Stomach (tissue), 9 donors: ENCODE results near the gene DICER1. TPM values are rescaled to one million over a fixed set of nuclear protein-coding genes. Genes with fewer than 3 reads are reported as not detected.

Source experiments
- DNase-seq, 2 donors: peaks; one replicate each; pipeline versions ENCODE4 v3.0.0 to v3.0.0-alpha.2; 2013 to 2019
- H3K27ac ChIP-seq, 5 donors: fragments of 200-600 bp in 4 of 5; sonication (generic) in 4 of 5; one replicate each; pipeline ENCODE4 v1.5.1; 2013 to 2019; ENCODE audit warnings: mild to moderate bottlenecking in 1 of 5, moderate library complexity in 1 of 5
- H3K27me3 ChIP-seq, 3 donors: fragments of 200-600 bp; sonication (generic); one replicate each; pipeline ENCODE4 v1.5.1; 2017 to 2019; ENCODE audit warnings: mixed run types in 1 of 3
- H3K36me3 ChIP-seq, 4 donors: fragments of 200-600 bp; sonication (generic); 1 replicate in 3 of 4; 2 replicates in 1 of 4; pipeline ENCODE4 v1.5.1; 2016 to 2019
- H3K4me1 ChIP-seq, 4 donors: fragments of 200-600 bp; sonication (generic); one replicate each; pipeline ENCODE4 v1.5.1; 2016 to 2019
- H3K4me3 ChIP-seq, 4 donors: fragments of 200-600 bp; sonication (generic) in 3 of 4; one replicate each; pipeline ENCODE4 v1.5.1; 2016 to 2019; ENCODE audit warnings: mild to moderate bottlenecking in 1 of 4
- H3K9me3 ChIP-seq, 4 donors: fragments of 200-600 bp; sonication (generic); one replicate each; pipeline ENCODE4 v1.5.1; 2016 to 2019
- CTCF ChIP-seq, 7 experiments: fragments of 450-650 bp in 4 of 7; fragments of 200-600 bp in 3 of 7; sonication (generic) in 3 of 7; IDR thresholded peaks; one replicate each; pipeline ENCODE4 v1.5.1; 2016 to 2019; ENCODE audit warnings: antibody characterized with exemption in 7 of 7, control low read depth in 2 of 7, mild to moderate bottlenecking in 1 of 7
- EP300 ChIP-seq: sonication (generic); formaldehyde crosslinking; IDR thresholded peaks from one replicate; pipeline ENCODE4 v1.6.1; 2017; ENCODE audit warnings: antibody characterized with exemption
- POLR2A ChIP-seq, 4 donors: fragments of 450-650 bp; IDR thresholded peaks; one replicate each; pipeline ENCODE4 v1.6.1; 2016; ENCODE audit warnings: antibody characterized with exemption in 4 of 4, control low read depth in 2 of 4, mild to moderate bottlenecking in 1 of 4, moderate library complexity in 1 of 4
- POLR2AphosphoS5 ChIP-seq, 3 donors: sonication (generic); formaldehyde crosslinking; IDR thresholded peaks; one replicate each; pipeline ENCODE4 v1.6.1; 2016; ENCODE audit warnings: antibody characterized with exemption in 3 of 3
- WGBS, 5 donors: extraction: QIAGEN DNeasy Blood & Tissue Kit in 3 of 5; methylation state at CpG; one replicate each; pipeline versions ENCODE4 v1.1.5 to v1.1.7; 2013 to 2018; 5-methylcytosine and 5-hydroxymethylcytosine counted together
- intact Hi-C: fragments of 100-400 bp; cut with DNase I; formaldehyde crosslinking; loops from one replicate; pipeline ENCODE4 v1.15.1; 2023; ENCODE audit warnings: low total_unique reads
- polyA plus RNA-seq, 3 donors: library from polyadenylated mRNA; stranded (reverse); fragments of 200-250 nt; gene quantifications; one replicate each; pipeline ENCODE4 v1.2.3, GENCODE V29; 2013
- total RNA-seq, 5 donors: library from RNA; depleted of rRNA; stranded (reverse); fragments of >200 nt; gene quantifications; one replicate each; pipeline versions ENCODE4 v1.1.0 to v1.2.3, GENCODE V29; 2014 to 2016
- donor health status: healthy with polysubstance abuse.
- donor health status: Bipolar disorder and iron deficiency.
- donor health status: healthy.

Gene DICER1
- total and polyA plus RNA-seq, 8 donors: 6.1 to 104 (median 53.4) TPM

- Histone ChIP-seq H3K27ac (no peak overlapping the region), H3K4me3 (no peak overlapping the region), H3K36me3 (no peaks in the 10 kb centered on the region), H3K27me3 (no peaks in the 10 kb centered on the region), H3K4me1 (peaks cover 42 to 97% (median 69%) of the 10 kb centered on the region in 4 donors), H3K9me3 (no peaks in the 10 kb centered on the region)
- no peak for DNase-seq
- WGBS, 5 donors: 73 to 78% (median 78%) methylated on average over 8 of the region's 8 CpGs
- TF ChIP-seq POLR2A (IDR thresholded peaks at IDR 0.05) (no peak), EP300 (no peak), CTCF (IDR thresholded peaks at IDR 0.05) (no peak), POLR2AphosphoS5 (IDR thresholded peaks at IDR 0.05) (no peak)
- intact Hi-C loops: no loop called here
Measured at GRCh38 chr14:95151561-95151960, 5.8 kb downstream of the DICER1 start.

- TF ChIP-seq POLR2AphosphoS5 (IDR thresholded peaks at IDR 0.05): no peak
- TF ChIP-seq CTCF (IDR thresholded peaks at IDR 0.05): no peak
- no peak for TF ChIP-seq POLR2A (IDR thresholded peaks at IDR 0.05)
- TF ChIP-seq EP300: no peak
- WGBS, 5 donors: 53 to 64% (median 58%) methylated on average over 2 of the region's 2 CpGs
- intact Hi-C loops: no loop called here
Measured at GRCh38 chr14:95150910-95151309, 6.4 kb downstream of the DICER1 start.

GRCh38 chr14:95149441-95149840, 7.9 kb downstream of the DICER1 start:
- Histone ChIP-seq H3K27ac (no peak overlapping the region), H3K36me3 (no peaks in the 10 kb centered on the region), H3K4me1 (peaks cover 27 to 91% (median 56%) of the 10 kb centered on the region in 4 donors), H3K27me3 (no peaks in the 10 kb centered on the region), H3K4me3 (no peak overlapping the region), H3K9me3 (peaks cover 0 to 8% (median 4%) of the 10 kb centered on the region in 4 donors)
- WGBS, 5 donors: 37 to 56% (median 45%) methylated on average over 3 of the region's 3 CpGs
- DNase-seq: no peak
- intact Hi-C loops: no loop called here
- TF ChIP-seq EP300: no peak
- TF ChIP-seq POLR2AphosphoS5 (IDR thresholded peaks at IDR 0.05): no peak
- no peak for TF ChIP-seq CTCF (IDR thresholded peaks at IDR 0.05)
- no peak for TF ChIP-seq POLR2A (IDR thresholded peaks at IDR 0.05)

More at GRCh38 chr14:95150910-95151309, 6.4 kb downstream of the DICER1 start:
- Histone ChIP-seq H3K4me1 (peaks cover 42 to 99% (median 70%) of the 10 kb centered on the region in 4 donors), H3K4me3 (no peak overlapping the region), H3K27ac (no peak overlapping the region), H3K36me3 (no peaks in the 10 kb centered on the region), H3K9me3 (no peaks in the 10 kb centered on the region), H3K27me3 (no peaks in the 10 kb centered on the region)
- no peak for DNase-seq

- intact Hi-C loops: no loop called here
- H3K27me3 ChIP-seq: no peaks in the 10 kb centered on the region
- WGBS, 5 donors: 91 to 96% (median 93%) methylated on average over 7 of the region's 7 CpGs
- H3K9me3 ChIP-seq: peaks cover 0 to 8% (median 4%) of the 10 kb centered on the region in 4 donors
- TF ChIP-seq POLR2AphosphoS5 (IDR thresholded peaks at IDR 0.05): no peak
- TF ChIP-seq POLR2A (IDR thresholded peaks at IDR 0.05): no peak
- no peak for TF ChIP-seq EP300
- no peak for TF ChIP-seq CTCF (IDR thresholded peaks at IDR 0.05)
- peaks cover 23 to 91% (median 54%) of the 10 kb centered on the region in 4 donors for H3K4me1 ChIP-seq
- H3K4me3 ChIP-seq: no peak overlapping the region
- H3K36me3 ChIP-seq: no peaks in the 10 kb centered on the region
- DNase-seq: no peak
- H3K27ac ChIP-seq: no peak overlapping the region
Measured at GRCh38 chr14:95147597-95147996, 9.7 kb downstream of the DICER1 start.
